ENCODE results near the gene DNM2.
"Not testable (repeated sequence)": the region's sequence is repeated elsewhere in the genome, so short reads cannot be mapped to it uniquely, and the experiment has no call there.

Gene DNM2

GRCh38 chr19:10736916-10737551, 19.2 kb downstream of the DNM2 start:
- Histone ChIP-seq H3K9me3 (ENCODE audit: low read depth, low read length) (no peaks in the 10 kb centered on the region), H3K36me3 (ENCODE audit: insufficient read depth, low read length) (peaks cover 4% of the 10 kb centered on the region; the same call in 1 of the 2 replicates), H3K4me3 (no peak overlapping the region), H3K27ac (no peak overlapping the region), H3K9ac (ENCODE audit: insufficient read length) (no peak overlapping the region)
- TF ChIP-seq EZH2 (IDR thresholded peaks at IDR 0.05) (no peak), FOXP2 (optimal IDR thresholded peaks at IDR 0.05; ENCODE audit: control extremely low read depth, extremely low read length, insufficient read depth) (no peak), POLR2AphosphoS5 (IDR thresholded peaks at IDR 0.05; ENCODE audit: borderline replicate concordance, low read depth, low read length) (no peak)
- no peak for DNase-seq (ENCODE audit: low read depth, low spot score)

- Histone ChIP-seq H3K36me3 (ENCODE audit: insufficient read depth, low read length) (peaks cover 4% of the 10 kb centered on the region; the same call in 1 of the 2 replicates), H3K9me3 (ENCODE audit: low read depth, low read length) (no peaks in the 10 kb centered on the region), H3K9ac (ENCODE audit: insufficient read length) (no peak overlapping the region), H3K27ac (no peak overlapping the region), H3K4me3 (no peak overlapping the region)
- DNase-seq (ENCODE audit: low read depth, low spot score): no peak
- TF ChIP-seq FOXP2 (optimal IDR thresholded peaks at IDR 0.05; ENCODE audit: control extremely low read depth, extremely low read length, insufficient read depth) (no peak), POLR2AphosphoS5 (IDR thresholded peaks at IDR 0.05; ENCODE audit: borderline replicate concordance, low read depth, low read length) (no peak), EZH2 (IDR thresholded peaks at IDR 0.05) (no peak)
Observed at GRCh38 chr19:10737722-10738121, 19.8 kb downstream of the DNM2 start.

- H3K27ac ChIP-seq: no peak overlapping the region
- H3K36me3 ChIP-seq (ENCODE audit: insufficient read depth, low read length): peaks cover 4% of the 10 kb centered on the region; the same call in 1 of the 2 replicates
- H3K9me3 ChIP-seq (ENCODE audit: low read depth, low read length): no peaks in the 10 kb centered on the region
- DNase-seq (ENCODE audit: low read depth, low spot score): no peak
- no peak for TF ChIP-seq FOXP2 (optimal IDR thresholded peaks at IDR 0.05; ENCODE audit: control extremely low read depth, extremely low read length, insufficient read depth)
- no peak for TF ChIP-seq EZH2 (IDR thresholded peaks at IDR 0.05)
- no peak for TF ChIP-seq POLR2AphosphoS5 (IDR thresholded peaks at IDR 0.05; ENCODE audit: borderline replicate concordance, low read depth, low read length)
- H3K4me3 ChIP-seq: no peak overlapping the region
- H3K9ac ChIP-seq (ENCODE audit: insufficient read length): no peak overlapping the region
Observed at GRCh38 chr19:10740798-10741197, 22.9 kb downstream of the DNM2 start.

GRCh38 chr19:10742476-10742875, 24.6 kb downstream of the DNM2 start:
- no peak for TF ChIP-seq FOXP2 (optimal IDR thresholded peaks at IDR 0.05; ENCODE audit: control extremely low read depth, extremely low read length, insufficient read depth)
- no peak overlapping the region for H3K27ac ChIP-seq
- H3K4me3 ChIP-seq: no peak overlapping the region

GRCh38 chr19:10744253-10744798, 26.4 kb downstream of the DNM2 start:
- Histone ChIP-seq H3K9me3 (ENCODE audit: low read depth, low read length) (no peaks in the 10 kb centered on the region), H3K4me3 (no peak overlapping the region), H3K27ac (no peak overlapping the region), H3K36me3 (ENCODE audit: insufficient read depth, low read length) (no peaks in the 10 kb centered on the region), H3K9ac (ENCODE audit: insufficient read length) (no peak overlapping the region)
- DNase-seq (ENCODE audit: low read depth, low spot score): no peak
- TF ChIP-seq EZH2 (IDR thresholded peaks at IDR 0.05): no peak
- TF ChIP-seq POLR2AphosphoS5 (IDR thresholded peaks at IDR 0.05; ENCODE audit: borderline replicate concordance, low read depth, low read length): no peak
- TF ChIP-seq FOXP2 (optimal IDR thresholded peaks at IDR 0.05; ENCODE audit: control extremely low read depth, extremely low read length, insufficient read depth): no peak

More at GRCh38 chr19:10742476-10742875, 24.6 kb downstream of the DNM2 start:
- Histone ChIP-seq H3K9me3 (ENCODE audit: low read depth, low read length) (no peaks in the 10 kb centered on the region), H3K9ac (ENCODE audit: insufficient read length) (no peak overlapping the region), H3K36me3 (ENCODE audit: insufficient read depth, low read length) (no peaks in the 10 kb centered on the region; the same call in 1 of the 2 replicates)
- DNase-seq (ENCODE audit: low read depth, low spot score): no peak

GRCh38 chr19:10744801-10745293, 27.0 kb downstream of the DNM2 start:
- Histone ChIP-seq H3K9ac (ENCODE audit: insufficient read length) (no peak overlapping the region), H3K36me3 (ENCODE audit: insufficient read depth, low read length) (no peaks in the 10 kb centered on the region), H3K27ac (no peak overlapping the region), H3K9me3 (ENCODE audit: low read depth, low read length) (no peaks in the 10 kb centered on the region), H3K4me3 (no peak overlapping the region)
- no peak for TF ChIP-seq EZH2 (IDR thresholded peaks at IDR 0.05)
- no peak for TF ChIP-seq POLR2AphosphoS5 (IDR thresholded peaks at IDR 0.05; ENCODE audit: borderline replicate concordance, low read depth, low read length)
- TF ChIP-seq FOXP2 (optimal IDR thresholded peaks at IDR 0.05; ENCODE audit: control extremely low read depth, extremely low read length, insufficient read depth): no peak
- no peak for DNase-seq (ENCODE audit: low read depth, low spot score)

- not testable (repeated sequence) for H3K27ac ChIP-seq; H3K9me3 ChIP-seq (ENCODE audit: low read depth, low read length); DNase-seq (ENCODE audit: low read depth, low spot score); H3K4me3 ChIP-seq; H3K9ac ChIP-seq (ENCODE audit: insufficient read length); H3K36me3 ChIP-seq (ENCODE audit: insufficient read depth, low read length)
Observed at GRCh38 chr19:10746437-10746836, 28.6 kb downstream of the DNM2 start.

- H3K9me3 ChIP-seq (ENCODE audit: low read depth, low read length): no peaks in the 10 kb centered on the region
- no peak overlapping the region for H3K27ac ChIP-seq
- H3K36me3 ChIP-seq (ENCODE audit: insufficient read depth, low read length): no peaks in the 10 kb centered on the region
- no peak overlapping the region for H3K9ac ChIP-seq (ENCODE audit: insufficient read length)
- TF ChIP-seq FOXP2 (optimal IDR thresholded peaks at IDR 0.05; ENCODE audit: control extremely low read depth, extremely low read length, insufficient read depth): no peak
- TF ChIP-seq EZH2 (IDR thresholded peaks at IDR 0.05): no peak
- no peak for TF ChIP-seq POLR2AphosphoS5 (IDR thresholded peaks at IDR 0.05; ENCODE audit: borderline replicate concordance, low read depth, low read length)
- no peak overlapping the region for H3K4me3 ChIP-seq
- DNase-seq (ENCODE audit: low read depth, low spot score): no peak
Observed at GRCh38 chr19:10747271-10747670, 29.4 kb downstream of the DNM2 start.

- H3K9ac ChIP-seq (ENCODE audit: insufficient read length): no peak overlapping the region
- H3K36me3 ChIP-seq (ENCODE audit: insufficient read depth, low read length): no peaks in the 10 kb centered on the region
- no peak overlapping the region for H3K4me3 ChIP-seq
- H3K27ac ChIP-seq: no peak overlapping the region
- TF ChIP-seq EZH2 (IDR thresholded peaks at IDR 0.05): no peak
- TF ChIP-seq POLR2AphosphoS5 (IDR thresholded peaks at IDR 0.05; ENCODE audit: borderline replicate concordance, low read depth, low read length): no peak
- no peak for TF ChIP-seq FOXP2 (optimal IDR thresholded peaks at IDR 0.05; ENCODE audit: control extremely low read depth, extremely low read length, insufficient read depth)
- no peak for DNase-seq (ENCODE audit: low read depth, low spot score)
- no peaks in the 10 kb centered on the region for H3K9me3 ChIP-seq (ENCODE audit: low read depth, low read length)
Observed at GRCh38 chr19:10747674-10748073, 29.8 kb downstream of the DNM2 start.
